ENCODE measurements around the gene HOXC10.

DNA sequence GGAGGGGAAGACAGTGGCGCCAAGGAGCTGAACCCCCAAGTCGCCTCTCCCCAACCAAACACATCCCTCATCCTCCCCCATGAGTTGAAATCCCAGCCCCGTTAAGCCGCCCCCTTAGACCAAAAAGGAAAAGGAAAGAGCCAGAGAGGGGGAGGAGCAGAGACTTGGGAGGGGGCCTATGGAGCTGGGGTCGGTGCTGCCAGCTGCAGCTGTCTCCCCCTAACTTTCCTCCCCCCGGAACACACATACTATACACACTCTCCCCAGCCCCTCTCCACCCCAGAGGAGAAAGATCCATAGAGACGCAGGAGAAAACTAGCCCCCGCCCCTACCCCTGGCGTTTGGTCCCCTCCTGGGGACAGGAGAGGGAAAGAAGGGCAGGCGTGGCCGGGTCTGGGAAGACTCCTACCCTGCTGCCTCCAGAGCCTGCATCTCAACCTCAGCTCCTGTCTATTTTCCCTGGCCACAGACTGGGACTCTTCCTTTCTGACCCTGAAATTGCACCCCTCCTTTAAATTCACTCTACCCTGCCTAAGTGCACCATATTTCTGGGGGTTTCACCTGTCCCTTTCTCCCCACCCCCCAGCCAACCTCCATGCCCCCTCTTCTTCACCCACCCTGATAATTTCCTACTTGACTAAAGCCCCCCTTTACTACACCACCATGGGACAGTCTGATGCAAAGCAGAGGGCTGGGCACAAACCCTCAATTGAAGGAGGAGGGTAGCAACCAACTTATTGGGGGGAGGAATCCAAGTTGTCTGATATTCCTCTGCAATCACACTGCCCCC lies 13.4 kb downstream of the HOXC10 start:
- TF ChIP-seq POLR2A (IDR thresholded peaks at IDR 0.05; ENCODE audit: borderline replicate concordance, extremely low read depth, insufficient read depth, insufficient read length), result no peak
- TF ChIP-seq, protein P1, sequence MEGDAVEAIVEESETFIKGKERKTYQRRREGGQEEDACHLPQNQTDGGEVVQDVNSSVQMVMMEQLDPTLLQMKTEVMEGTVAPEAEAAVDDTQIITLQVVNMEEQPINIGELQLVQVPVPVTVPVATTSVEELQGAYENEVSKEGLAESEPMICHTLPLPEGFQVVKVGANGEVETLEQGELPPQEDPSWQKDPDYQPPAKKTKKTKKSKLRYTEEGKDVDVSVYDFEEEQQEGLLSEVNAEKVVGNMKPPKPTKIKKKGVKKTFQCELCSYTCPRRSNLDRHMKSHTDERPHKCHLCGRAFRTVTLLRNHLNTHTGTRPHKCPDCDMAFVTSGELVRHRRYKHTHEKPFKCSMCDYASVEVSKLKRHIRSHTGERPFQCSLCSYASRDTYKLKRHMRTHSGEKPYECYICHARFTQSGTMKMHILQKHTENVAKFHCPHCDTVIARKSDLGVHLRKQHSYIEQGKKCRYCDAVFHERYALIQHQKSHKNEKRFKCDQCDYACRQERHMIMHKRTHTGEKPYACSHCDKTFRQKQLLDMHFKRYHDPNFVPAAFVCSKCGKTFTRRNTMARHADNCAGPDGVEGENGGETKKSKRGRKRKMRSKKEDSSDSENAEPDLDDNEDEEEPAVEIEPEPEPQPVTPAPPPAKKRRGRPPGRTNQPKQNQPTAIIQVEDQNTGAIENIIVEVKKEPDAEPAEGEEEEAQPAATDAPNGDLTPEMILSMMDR (IDR thresholded peaks at IDR 0.05 in 2 of 3, conservative IDR thresholded peaks at IDR 0.05 in 1 of 3; ENCODE audit: borderline replicate concordance in 1 of 3, insufficient read depth in 1 of 3, low read depth in 2 of 3, low read length in 2 of 3), result no peak
- TF ChIP-seq CEBPB (IDR thresholded peaks at IDR 0.05; ENCODE audit: low read depth), result no peak
- TF ChIP-seq FOSL1 (IDR thresholded peaks at IDR 0.05; ENCODE audit: low read depth), result no peak
- no peak for TF ChIP-seq EZH2 (IDR thresholded peaks at IDR 0.05)
- TF ChIP-seq ZNF274 (IDR thresholded peaks at IDR 0.05; ENCODE audit: low read depth, low read length), result no peak
- no peak for TF ChIP-seq RAD21 (IDR thresholded peaks at IDR 0.05; ENCODE audit: low read depth)
- TF ChIP-seq, protein P2, sequence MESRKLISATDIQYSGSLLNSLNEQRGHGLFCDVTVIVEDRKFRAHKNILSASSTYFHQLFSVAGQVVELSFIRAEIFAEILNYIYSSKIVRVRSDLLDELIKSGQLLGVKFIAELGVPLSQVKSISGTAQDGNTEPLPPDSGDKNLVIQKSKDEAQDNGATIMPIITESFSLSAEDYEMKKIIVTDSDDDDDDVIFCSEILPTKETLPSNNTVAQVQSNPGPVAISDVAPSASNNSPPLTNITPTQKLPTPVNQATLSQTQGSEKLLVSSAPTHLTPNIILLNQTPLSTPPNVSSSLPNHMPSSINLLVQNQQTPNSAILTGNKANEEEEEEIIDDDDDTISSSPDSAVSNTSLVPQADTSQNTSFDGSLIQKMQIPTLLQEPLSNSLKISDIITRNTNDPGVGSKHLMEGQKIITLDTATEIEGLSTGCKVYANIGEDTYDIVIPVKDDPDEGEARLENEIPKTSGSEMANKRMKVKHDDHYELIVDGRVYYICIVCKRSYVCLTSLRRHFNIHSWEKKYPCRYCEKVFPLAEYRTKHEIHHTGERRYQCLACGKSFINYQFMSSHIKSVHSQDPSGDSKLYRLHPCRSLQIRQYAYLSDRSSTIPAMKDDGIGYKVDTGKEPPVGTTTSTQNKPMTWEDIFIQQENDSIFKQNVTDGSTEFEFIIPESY (IDR thresholded peaks at IDR 0.05; ENCODE audit: extremely low read depth, insufficient replicate concordance, low read length), result no peak
- no peak for TF ChIP-seq SIN3A (IDR thresholded peaks at IDR 0.05; ENCODE audit: low read depth)
- no peak for TF ChIP-seq JUND (IDR thresholded peaks at IDR 0.05)
- TF ChIP-seq ELF1 (IDR thresholded peaks at IDR 0.05; ENCODE audit: borderline replicate concordance, low read depth), result no peak
- TF ChIP-seq SRF (IDR thresholded peaks at IDR 0.05; ENCODE audit: low read depth), result no peak
